GM19193 (cell line): Measurements from ENCODE around the gene SNX17.
A peak's percentile ranks its signal among the peaks of the same experiment; 100 is the strongest.

ENCODE experiments used
- POLR2A ChIP-seq: IDR thresholded peaks from 4 replicates; pipeline ENCODE4 v1.6.1; 2011; ENCODE audit not compliant: insufficient read depth, insufficient read length; ENCODE audit errors: extremely low read depth

The SNX17 gene

GRCh38 chr2:27356382-27357181, 13.8 kb upstream of the SNX17 start, which contains the start of gene GTF3C2:
Gene GTF3C2, minus strand, starts transcription at chr2:27356764. Its CDS starts 13,210 bp downstream, at chr2:27343554.
- peak; percentile 69 for TF ChIP-seq POLR2A

DNA sequence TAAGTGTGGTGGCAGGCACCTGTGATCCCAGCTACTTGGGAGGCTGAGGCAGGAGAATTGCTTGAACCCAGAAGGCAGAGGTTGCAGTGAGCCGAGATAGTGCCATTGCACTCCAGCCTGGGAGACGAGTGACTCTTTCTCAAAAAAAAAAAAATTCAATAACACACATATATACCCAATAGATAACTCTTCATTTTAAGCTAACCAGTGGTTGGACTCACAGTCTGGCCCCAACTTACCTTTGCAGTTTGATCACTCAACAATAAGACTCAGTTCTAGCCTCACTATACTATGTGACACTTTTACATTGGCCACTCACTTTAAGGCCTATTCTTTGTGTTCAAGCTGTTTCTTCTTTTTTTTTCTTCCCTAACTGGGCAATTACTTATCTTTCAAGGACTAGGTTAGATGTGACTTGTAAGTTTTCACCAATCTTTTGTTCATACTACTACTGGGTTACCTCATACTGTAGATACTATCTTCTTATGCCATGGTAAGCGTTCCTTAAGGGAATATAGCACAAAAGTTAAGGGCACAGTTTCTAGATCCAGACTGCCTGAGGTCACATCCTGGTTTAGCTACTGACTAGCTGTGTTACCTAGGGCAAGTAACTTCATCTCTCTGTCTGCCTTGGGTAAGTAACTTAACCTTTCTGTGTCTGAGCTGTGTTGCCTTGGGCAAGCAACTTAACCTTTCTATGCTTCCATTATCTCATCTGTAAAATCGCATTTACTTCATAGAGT, 7.6 kb upstream of the SNX17 start:
- no peak for TF ChIP-seq POLR2A

- TF ChIP-seq POLR2A = no peak
These were observed 6.5 kb upstream of the SNX17 start for GRCh38 chr2:27363933-27364332.

- TF ChIP-seq POLR2A = no peak
These were observed 868 bp upstream of the SNX17 start for GRCh38 chr2:27369471-27370025.

DNA sequence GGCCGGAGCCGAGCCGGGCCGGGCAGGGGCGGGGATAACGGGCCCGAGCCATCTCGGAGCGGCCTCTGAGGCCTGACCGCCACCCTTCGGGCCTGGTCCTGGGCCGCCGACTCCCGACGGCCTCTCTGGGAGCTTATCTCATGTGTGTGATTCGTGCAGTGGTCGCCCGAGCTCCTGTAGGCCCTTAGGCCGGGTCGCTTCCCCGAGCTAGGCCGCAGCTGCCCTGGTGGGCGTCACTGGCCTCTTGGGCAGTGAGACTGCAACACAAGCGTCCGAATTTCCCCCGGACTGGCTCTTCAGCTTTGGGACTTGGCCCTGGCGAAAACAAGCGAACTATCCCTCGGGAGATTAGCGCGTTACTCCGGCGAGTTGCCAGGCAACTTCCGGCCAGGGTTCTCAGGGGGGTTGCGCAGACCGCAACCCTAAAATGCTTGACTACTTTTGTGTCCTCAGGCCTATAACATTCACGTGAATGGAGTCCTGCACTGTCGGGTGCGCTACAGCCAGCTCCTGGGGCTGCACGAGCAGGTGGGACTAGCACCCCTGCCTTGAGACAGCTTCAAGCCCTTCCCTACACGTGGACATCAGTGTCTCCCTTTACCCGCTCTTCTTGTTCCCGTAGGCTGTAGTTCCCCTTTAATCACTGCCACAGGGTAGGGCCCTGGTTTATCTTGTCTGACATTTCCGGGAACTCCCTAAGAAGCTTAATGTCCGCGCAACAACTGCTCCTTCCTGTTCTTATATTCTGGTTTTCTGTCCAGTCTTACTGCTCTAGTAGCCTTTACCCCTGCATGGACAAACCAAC, 602 bp downstream of the SNX17 start:
- TF ChIP-seq POLR2A = peak; percentile 37

DNA sequence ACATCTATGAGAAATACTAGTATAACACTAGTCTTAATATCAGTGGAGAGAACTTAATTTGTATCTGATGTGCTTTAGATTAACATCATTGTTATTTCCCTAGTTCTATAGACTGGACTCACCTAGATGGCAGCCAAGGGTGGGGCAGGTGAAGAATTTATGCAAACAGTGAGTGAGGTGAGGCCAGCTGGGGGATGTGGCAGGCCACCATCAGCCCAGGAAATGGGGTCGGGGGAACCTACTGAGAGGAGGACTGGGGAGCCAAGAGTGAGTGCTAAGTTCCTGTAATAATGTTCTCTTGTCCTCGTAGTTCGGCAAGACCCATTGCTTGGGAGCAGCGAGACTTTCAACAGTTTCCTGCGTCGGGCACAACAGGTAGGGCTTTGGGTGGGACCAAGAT, 2.5 kb downstream of the SNX17 start:
- no peak for TF ChIP-seq POLR2A

DNA sequence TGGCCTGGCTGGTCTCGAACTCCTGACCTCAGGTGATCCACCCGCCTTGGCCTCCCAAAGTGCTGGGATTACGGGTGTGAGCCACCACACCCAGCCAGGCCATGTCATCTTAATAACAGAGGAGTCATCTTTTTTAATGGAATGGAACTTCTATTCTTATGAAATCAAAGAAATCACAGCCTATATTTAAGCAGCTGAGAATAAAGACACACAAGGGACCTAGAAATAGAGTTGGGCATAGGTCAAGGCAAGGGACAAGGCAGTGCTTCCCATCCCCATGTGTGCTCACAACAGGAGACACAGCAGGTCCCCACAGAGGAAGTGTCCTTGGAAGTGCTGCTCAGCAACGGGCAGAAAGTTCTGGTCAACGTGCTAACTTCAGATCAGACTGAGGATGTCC, 3.2 kb downstream of the SNX17 start:
- TF ChIP-seq POLR2A = no peak

GRCh38 chr2:27375513-27376099, 5.2 kb downstream of the SNX17 start:
- no peak for TF ChIP-seq POLR2A

DNA sequence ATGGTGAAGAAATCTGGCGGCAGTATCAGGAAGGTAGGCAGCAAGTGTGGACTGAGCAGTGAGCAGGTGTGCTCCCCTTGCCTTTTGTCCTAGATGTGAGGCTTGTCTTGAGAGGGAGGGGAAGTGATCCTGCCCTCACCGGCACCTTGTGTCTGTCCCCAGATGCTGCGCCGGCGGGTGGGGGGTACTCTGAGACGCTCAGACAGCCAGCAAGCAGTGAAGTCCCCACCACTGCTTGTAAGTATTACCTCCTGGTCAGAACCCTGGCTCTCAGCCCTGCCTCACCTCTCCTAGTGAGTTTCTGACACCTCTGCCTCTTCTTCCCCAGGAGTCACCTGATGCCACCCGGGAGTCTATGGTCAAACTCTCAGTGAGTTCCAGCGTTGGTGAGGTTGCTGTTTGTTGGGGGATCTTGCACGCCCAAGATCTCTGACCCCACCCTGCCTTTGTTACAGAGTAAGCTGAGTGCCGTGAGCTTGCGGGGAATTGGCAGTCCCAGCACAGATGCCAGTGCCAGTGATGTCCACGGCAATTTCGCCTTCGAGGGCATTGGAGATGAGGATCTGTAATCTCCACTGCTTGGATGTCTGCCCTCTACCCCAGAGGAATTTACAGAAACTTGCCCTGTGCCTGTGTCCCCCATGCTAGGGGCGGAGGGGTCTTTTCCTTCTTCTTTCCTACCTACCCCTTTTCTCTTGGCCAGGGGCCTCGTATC, 5.9 kb downstream of the SNX17 start:
- TF ChIP-seq POLR2A = peak; percentile 21

DNA sequence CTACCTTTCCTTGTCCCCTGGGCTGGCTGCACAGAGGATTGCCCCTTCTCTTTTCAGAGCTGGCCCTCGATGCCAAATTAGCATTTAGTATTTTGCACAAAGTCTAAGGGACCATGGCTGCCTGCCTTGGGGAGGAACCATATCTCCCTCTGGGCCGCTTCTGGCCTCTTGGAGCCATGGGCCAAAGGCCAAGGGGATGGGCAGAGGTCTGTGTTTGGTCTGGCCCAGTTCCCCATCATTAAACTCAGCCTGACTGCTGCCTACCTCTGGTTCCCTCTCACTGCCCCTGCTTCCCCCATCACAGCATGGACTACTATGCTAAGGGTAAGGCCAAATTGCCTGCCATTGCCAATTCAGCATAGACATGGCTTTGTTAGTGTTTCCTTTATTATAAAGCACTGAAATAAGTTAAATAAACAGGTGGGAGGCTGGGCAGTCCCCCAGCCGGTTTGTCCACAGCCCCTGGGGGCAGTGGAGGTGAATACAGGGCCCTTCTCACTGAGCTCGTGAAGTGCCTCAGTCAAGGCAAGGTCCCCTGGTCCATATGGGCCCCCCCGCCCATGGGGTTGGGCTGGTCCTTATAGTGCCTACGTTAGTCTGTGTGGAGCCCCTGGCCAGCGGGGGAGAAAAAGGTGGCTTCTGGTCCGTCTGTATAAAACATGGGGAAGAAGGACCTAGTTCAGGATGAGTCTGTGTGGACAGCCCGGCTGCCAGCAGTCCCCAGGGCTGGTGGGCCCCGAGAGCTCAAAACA, 6.6 kb downstream of the SNX17 start:
- no peak for TF ChIP-seq POLR2A

- peak; percentile 33 for TF ChIP-seq POLR2A
These were observed 7.2 kb downstream of the SNX17 start for GRCh38 chr2:27377618-27378095.

- peak; percentile 3 for TF ChIP-seq POLR2A
These were observed 7.8 kb downstream of the SNX17 start for GRCh38 chr2:27378096-27378808.
